Kidney (tissue), 14 donors: ENCODE results near the gene TELO2. TPM values are rescaled to one million over a fixed set of nuclear protein-coding genes. Genes with fewer than 3 reads are reported as not detected.
A peak's percentile ranks its signal among the peaks of the same experiment; 100 is the strongest.

Experiments used
- DNase-seq, 5 donors: peaks; one replicate each; pipeline ENCODE4 v3.0.0-alpha.2; 2013 to 2020
- FAIRE-seq: peaks from 2 replicates; lab custom pipeline; 2012; peaks lifted over from hg19 to GRCh38; lab: Jason Lieb, UNC
- H3K27ac ChIP-seq, 2 donors: one replicate each; pipeline ENCODE4 v1.7.0; 2013; ENCODE audit warnings: low read depth in 2 of 2, low read length in 2 of 2, inconsistent platforms in 1 of 2
- H3K27me3 ChIP-seq: one replicate; pipeline ENCODE4 v1.7.1; 2013; ENCODE audit warnings: low read length, inconsistent platforms; ENCODE audit not compliant: control insufficient read depth, insufficient read depth
- H3K36me3 ChIP-seq, 3 donors: one replicate each; pipeline versions ENCODE4 v1.7.0 to v1.7.1; 2013; ENCODE audit warnings: low read length in 3 of 3, control low read depth in 1 of 3, inconsistent platforms in 1 of 3; ENCODE audit not compliant: insufficient read depth in 3 of 3, control insufficient read depth in 2 of 3
- H3K4me1 ChIP-seq, 3 donors: one replicate each; pipeline versions ENCODE4 v1.7.0 to v1.7.1; 2013; ENCODE audit warnings: low read length in 3 of 3, inconsistent platforms in 1 of 3, low read depth in 1 of 3; ENCODE audit not compliant: control insufficient read depth in 2 of 3, insufficient read depth in 2 of 3
- H3K4me3 ChIP-seq, 3 donors: one replicate each; pipeline versions ENCODE4 v1.7.0 to v1.8.1; 2013; ENCODE audit warnings: low read length in 3 of 3, control low read depth in 1 of 3, inconsistent platforms in 1 of 3
- H3K9ac ChIP-seq, 3 donors: one replicate each; pipeline versions ENCODE4 v1.7.0 to v1.7.1; 2013; ENCODE audit warnings: low read length in 3 of 3, control low read depth in 1 of 3, inconsistent platforms in 1 of 3
- H3K9me3 ChIP-seq, 3 donors: one replicate each; pipeline versions ENCODE4 v1.7.0 to v1.7.1; 2013; ENCODE audit warnings: low read length in 3 of 3, control low read depth in 1 of 3, inconsistent platforms in 1 of 3; ENCODE audit not compliant: control insufficient read depth in 2 of 3, insufficient read depth in 1 of 3
- CTCF ChIP-seq: IDR thresholded peaks from 3 replicates; pipeline ENCODE4 v1.5.1; 2012; ENCODE audit warnings: mild to moderate bottlenecking, moderate library complexity, borderline replicate concordance; ENCODE audit not compliant: insufficient read depth; ENCODE audit errors: extremely low read depth
- intact Hi-C: fragments of 100-400 bp; cut with DNase I; formaldehyde crosslinking; loops from one replicate; pipeline ENCODE4 v1.11.1; 2022
- polyA plus RNA-seq: library from polyadenylated mRNA; stranded (reverse); fragments of 350-450 nt; fragmentation: Illumina TruSeq; extraction: RNeasy Lipid Tissue Mini Kit (QIAGEN cat#74804); gene quantifications from one replicate; pipeline ENCODE4 v1.2.3, GENCODE V29; 2014; ENCODE audit warnings: low read depth, low replicate concordance; ENCODE audit not compliant: insufficient read depth
- total RNA-seq: library from RNA; stranded (reverse); fragmentation: NEBNext Ultra II Directional; extraction: Animal tissue kit (Norgen Biotek cat#: 25700); gene quantifications from one replicate; pipeline ENCODE4 v1.2.1, GENCODE V29; 2021
- donor health status: control.
- donor health status: control.
- donor health status: control.
- donor health status: control.
- donor health status: control.
- donor health status: DM: yes; HTN: yes; CAD: no.
- donor health status: Normal renal cell carcinoma (clear cell type).

The TELO2 gene
- total and polyA plus RNA-seq, 2 donors from 2014 or later = 27.7 to 37.4 TPM

- Histone ChIP-seq H3K4me3 (no peak overlapping the region), H3K27me3 (no peaks in the 10 kb centered on the region), H3K9ac (no peak overlapping the region), H3K36me3 (peaks cover 2 to 7% (median 2%) of the 10 kb centered on the region in 3 donors), H3K9me3 (no peaks in the 10 kb centered on the region), H3K4me1 (peaks cover 0 to 50% (median 22%) of the 10 kb centered on the region in 3 donors), H3K27ac (peak overlapping the region in 1 of 2 donors; percentile 7)
- intact Hi-C loops = no loop called here
- FAIRE-seq = no peak
- no peak for TF ChIP-seq CTCF
- DNase-seq = no peak
Measured at GRCh38 chr16:1548727-1549126, 55.6 kb downstream of the TELO2 start.

GRCh38 chr16:1550069-1550468 is 56.9 kb downstream of the TELO2 start:
- H3K27me3 ChIP-seq = no peaks in the 10 kb centered on the region
- H3K27ac ChIP-seq = no peak overlapping the region
- H3K9me3 ChIP-seq = no peaks in the 10 kb centered on the region
- H3K4me1 ChIP-seq = peaks cover 0 to 50% (median 21%) of the 10 kb centered on the region in 3 donors
- H3K36me3 ChIP-seq = peaks cover 2 to 16% (median 6%) of the 10 kb centered on the region in 3 donors
- FAIRE-seq (no peak), DNase-seq (no peak)
- H3K4me3 ChIP-seq = no peak overlapping the region
- no peak for TF ChIP-seq CTCF
- no peak overlapping the region for H3K9ac ChIP-seq
- intact Hi-C loops = no loop called here

- Histone ChIP-seq H3K27me3 (no peaks in the 10 kb centered on the region), H3K4me3 (no peak overlapping the region), H3K9me3 (no peaks in the 10 kb centered on the region), H3K36me3 (peaks cover 2 to 18% (median 10%) of the 10 kb centered on the region in 3 donors), H3K9ac (no peak overlapping the region), H3K27ac (peak overlapping the region; percentile 41 to 43), H3K4me1 (peaks cover 0 to 48% (median 21%) of the 10 kb centered on the region in 3 donors)
- FAIRE-seq (no peak), DNase-seq (no peak)
- intact Hi-C loops = no loop called here
- TF ChIP-seq CTCF = no peak
Measured at GRCh38 chr16:1550696-1551095, 57.5 kb downstream of the TELO2 start.

- intact Hi-C loops = no loop called here
- no peaks in the 10 kb centered on the region for H3K27me3 ChIP-seq
- H3K4me3 ChIP-seq = no peak overlapping the region
- H3K36me3 ChIP-seq = peaks cover 2 to 18% (median 10%) of the 10 kb centered on the region in 3 donors
- no peak overlapping the region for H3K9ac ChIP-seq
- FAIRE-seq (no peak), DNase-seq (no peak)
- peaks cover 0 to 43% (median 16%) of the 10 kb centered on the region in 3 donors for H3K4me1 ChIP-seq
- no peaks in the 10 kb centered on the region for H3K9me3 ChIP-seq
- TF ChIP-seq CTCF = no peak
- peak overlapping the region in 1 of 2 donors; percentile 43 for H3K27ac ChIP-seq
Measured at GRCh38 chr16:1551166-1551565, 58.0 kb downstream of the TELO2 start.
